Fibroblast of skin of abdomen (primary cell): ENCODE measurements around the gene ADGRB2.
"Not testable (repeated sequence)": the region's sequence is repeated elsewhere in the genome, so short reads cannot be mapped to it uniquely, and the experiment has no call there.

Experiments
- DNase-seq: peaks from one replicate; pipeline ENCODE4 v3.0.0-alpha.2; 2013

The ADGRB2 gene

DNA sequence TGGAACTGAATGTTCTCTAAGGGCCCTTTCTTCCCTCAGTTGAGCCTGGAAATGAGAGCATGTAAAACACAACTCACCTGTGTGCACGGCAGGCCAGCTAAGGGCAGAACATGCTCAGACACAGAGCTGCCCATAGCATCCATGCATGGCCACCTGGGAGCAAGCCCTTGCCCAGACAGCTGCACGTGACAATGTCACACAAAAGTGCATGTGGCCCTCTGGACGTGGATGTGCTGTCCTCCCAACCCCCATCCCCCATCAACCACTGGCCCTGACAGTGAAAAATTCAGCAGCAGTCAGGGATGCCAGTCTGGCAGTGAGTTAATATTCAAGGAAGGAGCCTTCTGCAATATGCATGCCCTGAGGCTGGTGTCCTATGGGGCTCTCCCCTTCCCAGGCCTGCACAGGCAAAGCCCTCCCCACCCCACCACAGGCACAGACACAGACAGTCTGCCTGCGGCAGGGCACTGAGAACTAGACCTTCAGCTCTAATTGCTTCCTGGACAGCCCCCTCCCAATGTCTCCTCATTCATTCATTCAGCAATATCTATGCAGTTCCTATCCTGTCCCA is 45.7 kb downstream of the ADGRB2 start:
- no peak for DNase-seq

DNA sequence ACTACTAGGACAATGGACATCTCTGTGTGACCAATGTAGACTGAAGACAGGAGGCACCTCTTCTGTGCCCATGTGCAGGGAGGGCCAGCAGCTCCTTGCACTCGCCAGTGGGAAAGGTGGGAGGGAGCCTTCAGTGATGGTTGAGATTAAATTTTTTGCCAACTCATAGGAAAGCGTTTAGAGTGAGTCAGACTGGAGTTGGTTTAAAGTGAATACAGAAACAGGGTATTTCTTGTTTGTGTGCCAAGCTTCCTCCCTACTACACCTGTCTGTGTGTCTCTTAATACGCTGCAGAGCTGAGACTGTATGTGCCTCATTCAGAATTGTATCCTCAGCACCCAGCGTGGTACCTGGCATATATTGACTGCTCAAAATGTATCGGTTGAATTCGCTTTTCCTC is 46.8 kb downstream of the ADGRB2 start:
- no peak for DNase-seq

DNA sequence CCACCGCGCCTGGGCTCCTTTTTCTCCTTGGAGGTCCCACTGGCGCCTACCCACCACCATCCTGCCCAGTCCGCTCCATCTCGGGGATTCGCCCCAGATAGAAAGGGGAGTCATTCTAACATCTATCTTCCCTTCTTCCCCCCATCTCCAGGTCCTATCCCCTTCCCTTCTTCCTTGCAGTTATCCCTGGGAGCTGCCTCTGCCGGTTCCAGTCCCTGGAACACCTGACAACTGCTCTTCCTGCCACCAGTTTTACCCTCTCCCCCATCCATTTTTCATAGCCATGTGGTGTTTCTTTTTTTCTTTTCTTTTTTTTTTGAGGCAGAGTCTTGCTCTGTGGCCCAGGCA is 48.3 kb downstream of the ADGRB2 start:
- no peak for DNase-seq

DNA sequence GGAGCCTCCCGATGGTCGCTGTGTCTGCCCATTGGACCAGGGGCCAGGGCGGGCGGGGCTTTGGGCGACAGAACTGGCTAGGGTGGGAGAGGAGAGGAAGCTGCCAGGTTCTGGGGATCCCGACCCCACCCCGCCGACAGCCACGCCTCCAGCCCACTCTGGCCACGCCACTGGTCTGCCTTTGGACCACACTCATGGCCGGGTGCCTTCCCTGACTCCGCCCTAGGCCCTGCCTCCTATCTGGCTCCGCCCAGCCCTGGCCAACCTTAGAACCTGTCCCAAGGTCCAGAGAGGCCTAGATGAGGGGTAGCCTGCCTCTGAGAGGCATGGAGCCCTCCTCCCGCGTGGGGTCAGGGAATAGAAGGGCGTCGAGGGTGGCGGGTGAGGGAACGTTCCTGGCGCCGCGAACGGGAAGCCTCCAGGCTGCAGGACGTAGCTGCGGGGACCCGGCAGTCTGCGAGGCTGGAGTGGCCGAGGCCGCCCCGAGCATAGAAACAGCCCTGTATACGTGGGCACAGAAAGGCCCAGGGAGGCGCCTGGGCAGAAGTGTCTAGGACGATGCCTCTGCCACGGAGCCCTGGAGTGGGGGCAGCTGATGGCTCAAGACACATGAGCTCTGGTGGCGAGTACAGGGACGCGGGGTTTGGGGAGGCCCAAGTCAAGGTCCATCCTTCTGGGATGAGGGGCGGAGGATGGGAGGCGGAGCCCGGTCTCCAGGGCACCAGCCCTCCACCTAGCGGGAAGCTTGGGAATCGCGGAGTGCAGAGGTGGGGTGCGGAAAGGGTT is 48.9 kb downstream of the ADGRB2 start:
- DNase-seq, result peak; percentile 90

DNA sequence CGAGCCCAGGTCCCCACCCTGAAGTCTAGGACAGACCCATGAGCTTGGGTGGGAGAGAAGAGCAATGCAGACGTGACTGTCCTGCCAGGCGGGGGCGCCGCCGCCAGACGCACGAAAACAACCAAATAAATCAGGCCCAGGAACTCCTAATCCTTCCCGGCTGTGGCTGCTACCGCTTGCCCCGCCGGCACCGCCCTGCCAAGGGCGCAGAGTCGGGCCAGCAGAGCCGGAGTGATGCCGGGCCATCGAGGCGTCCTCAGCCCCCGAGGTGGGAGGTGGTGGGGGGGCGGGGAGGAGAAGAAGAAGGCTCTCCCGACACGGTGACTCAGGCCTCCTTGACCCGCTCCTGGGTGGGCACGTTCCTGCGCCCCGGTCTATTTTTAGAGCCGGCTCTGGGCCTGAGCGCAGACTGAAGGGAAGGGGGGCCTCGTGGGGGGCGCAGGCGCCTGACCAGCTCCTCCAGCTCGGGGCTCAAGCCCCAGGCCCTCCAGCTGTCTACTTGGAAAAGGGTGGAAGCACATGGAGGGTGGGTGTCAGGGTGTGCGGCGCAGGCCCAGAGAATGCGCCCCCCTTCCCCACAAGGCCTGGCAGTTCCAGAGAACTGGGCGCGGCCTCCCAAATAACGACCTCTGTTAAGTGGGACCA is 49.6 kb downstream of the ADGRB2 start:
- DNase-seq, result peak; percentile 88

DNA sequence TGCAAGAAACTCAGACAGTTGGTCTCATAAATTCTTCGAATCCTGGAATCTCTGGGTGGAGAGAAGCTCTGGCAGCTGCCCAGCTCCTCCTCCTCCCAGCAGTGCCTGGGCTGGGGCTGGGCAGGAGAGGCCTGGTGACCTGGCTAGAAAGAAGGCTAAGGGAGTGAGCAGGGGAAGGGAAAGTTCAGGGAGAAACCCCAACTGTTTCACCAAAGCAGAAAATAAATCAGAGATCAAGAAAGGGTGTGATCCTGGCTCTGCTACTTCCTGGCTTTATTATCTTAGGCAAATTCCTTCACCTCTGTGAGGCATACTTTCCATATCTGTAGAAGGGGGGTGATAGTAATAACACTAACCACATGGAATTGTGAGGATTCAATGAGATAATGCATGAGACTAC is 51.5 kb downstream of the ADGRB2 start:
- DNase-seq, result peak; percentile 92

DNA sequence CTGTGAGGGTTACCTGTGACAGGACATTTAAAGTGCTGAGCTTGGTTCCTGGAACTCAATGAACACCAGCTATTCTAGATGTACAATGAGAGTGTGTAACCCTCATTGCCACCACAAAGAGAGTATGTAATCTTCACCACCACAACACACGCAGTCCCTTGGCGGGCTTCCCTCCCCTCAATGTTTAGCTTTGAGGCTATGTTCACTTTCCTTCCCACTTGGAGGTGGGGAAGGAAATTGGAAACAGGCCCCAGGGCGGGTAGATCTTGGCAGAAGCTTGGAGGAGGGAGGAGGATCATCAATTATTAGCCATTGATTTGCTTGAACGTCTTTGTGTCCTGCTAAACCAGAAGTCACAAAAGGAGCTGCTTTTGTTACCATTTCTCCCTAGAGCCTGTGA is 52.1 kb downstream of the ADGRB2 start:
- DNase-seq, result peak; percentile 89

DNA sequence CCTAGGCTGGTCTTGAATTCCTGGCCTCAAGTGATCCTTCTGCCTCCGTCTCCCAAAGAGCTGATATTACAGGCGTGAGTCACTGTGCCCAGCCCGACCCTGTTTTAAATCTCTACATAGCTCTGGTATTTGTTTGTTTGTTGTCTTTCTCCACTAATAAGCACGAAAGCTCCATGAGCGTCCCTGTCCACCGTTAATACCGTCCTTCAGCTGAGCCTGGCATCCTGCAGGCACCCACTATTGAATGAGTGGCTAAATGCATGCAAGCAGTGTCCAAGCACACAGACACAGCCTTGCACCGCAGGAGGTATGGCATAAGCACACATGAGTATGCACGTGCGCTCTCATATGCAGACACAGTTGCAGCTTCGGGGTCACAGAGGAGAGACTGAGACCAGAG is 55.8 kb downstream of the ADGRB2 start:
- no peak for DNase-seq

DNA sequence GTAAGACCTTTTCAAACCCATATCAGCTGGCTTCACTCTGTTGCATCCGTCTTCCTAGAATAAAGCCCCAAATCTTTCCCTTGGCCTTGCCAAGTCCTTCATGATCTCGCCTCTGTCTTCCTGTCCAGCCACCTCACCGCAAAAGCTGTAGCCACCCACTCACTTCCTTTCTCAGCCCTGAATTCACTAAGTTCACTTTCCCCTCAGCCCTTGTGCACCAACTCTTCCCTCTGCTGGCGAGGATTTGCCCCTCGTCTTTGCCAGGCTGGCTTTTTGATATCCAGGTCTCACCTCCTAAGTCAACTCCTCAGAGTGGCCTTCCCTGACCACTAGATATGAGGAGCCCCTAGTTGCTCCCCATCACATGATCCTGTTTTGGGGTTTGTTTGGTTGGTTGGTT is 56.4 kb downstream of the ADGRB2 start:
- peak; percentile 53 for DNase-seq

DNA sequence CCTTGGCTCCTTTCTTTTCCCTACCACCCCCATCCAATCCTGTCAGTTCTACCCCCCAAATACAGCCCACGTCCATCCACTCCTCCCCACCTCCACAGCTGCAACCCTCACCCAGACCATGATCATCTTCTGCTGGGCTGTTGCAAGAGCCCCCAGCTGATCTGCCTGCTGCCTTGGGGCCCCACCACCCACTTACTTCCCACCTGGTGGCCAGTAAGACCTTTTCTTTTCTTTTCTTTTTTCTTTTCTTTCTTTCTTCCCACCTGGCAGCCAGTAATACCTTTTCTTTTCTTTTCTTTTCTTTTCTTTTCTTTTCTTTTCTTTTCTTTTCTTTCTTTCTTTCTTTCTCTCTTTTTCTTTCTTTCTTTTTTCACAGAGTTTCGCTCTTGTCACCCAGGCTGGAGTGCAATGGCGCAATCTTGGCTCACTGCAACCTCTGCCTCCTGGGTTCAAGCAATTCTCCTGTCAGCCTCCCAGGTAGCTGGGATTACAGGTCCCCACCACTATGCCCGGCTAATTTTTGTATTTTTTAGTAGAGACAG is 57.0 kb downstream of the ADGRB2 start:
- DNase-seq, result not testable (repeated sequence)

DNA sequence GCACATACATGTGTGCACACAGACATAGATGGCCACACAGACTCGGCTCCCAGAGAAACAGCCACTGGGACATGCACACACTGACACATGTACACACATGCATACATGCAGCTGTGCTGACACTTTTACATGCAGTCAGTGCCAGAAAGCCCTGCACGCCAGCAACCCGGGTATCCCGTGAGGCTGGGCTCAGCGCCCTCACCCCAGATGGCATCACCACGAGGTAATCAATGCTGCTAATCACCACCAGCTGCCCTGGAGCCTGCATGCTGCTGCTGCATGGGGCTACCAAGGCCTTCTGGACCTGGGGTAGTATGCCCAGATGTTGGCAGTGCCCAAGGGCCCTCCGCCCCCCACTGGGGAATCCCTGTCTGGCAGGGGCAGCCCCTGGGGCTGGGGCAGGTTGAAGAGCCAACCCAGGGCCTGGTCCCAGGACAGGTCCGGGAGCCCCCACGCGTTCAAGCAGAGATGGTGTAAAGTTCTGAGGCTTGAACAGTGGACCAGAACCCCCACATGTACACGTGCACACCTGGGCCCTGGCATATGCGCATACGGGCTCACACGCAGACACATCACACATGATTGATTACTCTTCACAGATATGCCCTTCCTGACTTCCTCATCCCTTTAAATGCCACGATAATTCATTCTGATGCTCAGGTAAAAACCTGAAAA is 57.6 kb downstream of the ADGRB2 start:
- DNase-seq, result no peak

DNA sequence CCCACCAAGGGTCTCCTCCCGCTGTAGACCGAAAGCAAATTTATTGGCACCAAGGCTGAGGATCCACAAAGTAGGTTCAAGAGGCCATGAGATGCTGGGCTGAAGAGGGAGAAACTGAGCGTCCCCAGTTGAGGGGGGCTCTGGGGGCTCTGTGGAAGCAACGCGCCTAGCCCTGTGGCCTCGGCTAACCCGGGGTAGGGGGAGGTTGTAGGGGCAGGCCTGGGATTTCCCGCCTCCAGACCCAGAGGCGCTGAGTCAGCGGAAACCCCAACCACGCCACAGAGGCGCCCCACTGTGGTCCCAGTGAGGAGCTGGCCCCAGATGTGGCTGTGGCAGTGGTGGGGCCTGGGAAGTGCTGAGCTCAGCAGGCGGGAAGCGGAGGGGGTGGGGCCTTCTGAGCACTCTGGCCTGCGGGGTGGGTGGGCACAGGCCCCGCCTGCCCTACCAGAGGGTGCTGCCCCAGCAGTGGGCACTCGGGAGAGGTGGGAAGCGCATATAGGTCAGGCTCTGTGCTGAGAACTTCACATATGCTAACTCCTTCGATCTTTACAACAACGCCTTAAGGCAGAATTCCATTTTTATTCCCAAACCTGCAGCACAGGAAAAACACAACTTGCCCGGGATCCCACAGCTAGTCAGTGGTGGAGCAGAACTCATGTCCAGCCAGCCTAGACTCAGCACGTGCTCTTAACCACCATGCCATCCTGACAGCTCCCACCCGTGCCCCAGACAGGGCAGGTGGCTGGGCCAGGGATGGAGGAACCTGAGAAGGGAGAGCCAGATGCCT is 58.9 kb downstream of the ADGRB2 start:
- DNase-seq, result peak; percentile 83

DNA sequence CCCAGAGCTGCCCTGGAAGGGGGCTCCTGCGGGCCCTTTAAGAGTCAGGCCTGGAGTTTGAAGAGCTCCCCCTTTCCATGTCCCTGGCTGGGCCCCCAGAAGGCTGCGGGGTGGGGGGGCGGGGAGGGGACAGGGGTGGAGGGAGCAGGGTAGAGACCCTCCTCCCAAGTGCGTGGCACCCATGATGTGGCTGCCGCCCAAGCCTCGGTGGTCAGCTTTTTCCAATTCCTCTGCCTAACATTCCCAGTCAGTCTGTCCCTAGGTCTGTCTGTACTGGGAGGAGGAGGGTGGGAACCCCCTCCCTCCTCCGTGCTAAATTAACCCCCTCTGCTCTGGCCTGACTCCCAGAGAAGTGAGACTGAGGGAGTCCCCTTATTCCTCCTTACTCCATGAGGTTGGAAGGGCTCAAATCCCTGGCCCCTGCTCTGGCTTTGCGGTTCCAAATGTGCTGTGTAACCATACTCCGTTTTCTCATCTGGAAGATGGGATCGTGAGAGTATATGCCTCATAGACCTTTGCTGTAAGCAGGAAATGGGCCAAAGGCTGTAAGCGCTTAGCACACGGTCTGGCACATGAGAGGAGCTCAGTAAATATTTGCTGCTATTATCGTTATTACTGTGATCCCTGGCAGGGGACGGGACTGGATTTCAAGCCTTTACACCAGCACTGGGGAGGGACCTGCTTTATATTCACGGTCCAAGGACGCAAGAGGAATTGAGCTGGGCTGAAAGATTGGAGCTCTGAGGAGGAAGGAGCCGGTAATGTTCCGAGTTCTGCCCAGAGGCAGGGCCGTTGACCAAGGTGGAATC is 59.7 kb downstream of the ADGRB2 start:
- peak; percentile 86 for DNase-seq

DNA sequence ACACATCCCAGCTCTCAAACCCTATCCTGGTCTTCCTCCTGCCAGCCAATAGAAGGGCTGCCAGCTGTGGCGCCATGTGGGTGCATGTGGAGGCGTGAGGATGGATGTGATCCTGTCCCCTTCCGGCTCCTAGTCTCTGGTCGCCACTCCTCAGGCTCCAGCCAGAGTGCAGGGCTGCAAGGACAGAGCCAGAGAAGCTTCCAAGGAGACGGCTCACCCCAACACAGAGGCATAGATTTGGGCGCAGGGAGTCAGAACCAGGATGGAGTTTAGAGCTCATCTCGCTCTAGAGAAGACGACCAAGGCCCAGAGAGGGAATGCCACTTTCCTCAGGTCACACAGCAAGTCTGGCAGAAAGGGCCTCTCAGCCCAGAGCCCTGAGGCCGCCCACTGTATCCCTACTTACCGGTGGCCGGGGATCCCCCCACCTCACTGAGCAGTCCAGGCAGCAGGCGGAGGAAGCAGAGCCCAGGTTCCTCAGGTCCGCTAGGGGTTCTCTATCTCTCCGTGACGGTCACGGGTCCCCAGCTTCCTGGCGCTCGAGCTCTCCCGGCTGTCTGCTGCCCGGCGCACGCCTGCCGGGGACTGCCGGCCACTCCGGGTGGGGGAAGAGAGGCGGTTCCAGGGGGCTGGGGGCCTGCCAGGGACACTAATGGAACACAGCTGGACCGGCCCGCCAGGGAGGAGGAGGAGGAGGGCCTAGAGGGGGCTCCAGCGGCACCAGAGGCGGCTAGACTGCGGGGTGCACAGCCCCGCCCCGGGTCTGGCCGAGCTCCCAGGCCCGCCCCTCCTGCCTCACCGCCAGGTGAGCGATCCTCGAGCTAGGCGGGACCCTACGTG is 60.5 kb downstream of the ADGRB2 start, which contains the start of gene COL16A1:
TSS of gene COL16A1 (minus strand) at position 587 of the 840 bp plus-strand sequence. CDS start 1,824 bp downstream, outside the sequence.
- DNase-seq, result peak; percentile 92

DNA sequence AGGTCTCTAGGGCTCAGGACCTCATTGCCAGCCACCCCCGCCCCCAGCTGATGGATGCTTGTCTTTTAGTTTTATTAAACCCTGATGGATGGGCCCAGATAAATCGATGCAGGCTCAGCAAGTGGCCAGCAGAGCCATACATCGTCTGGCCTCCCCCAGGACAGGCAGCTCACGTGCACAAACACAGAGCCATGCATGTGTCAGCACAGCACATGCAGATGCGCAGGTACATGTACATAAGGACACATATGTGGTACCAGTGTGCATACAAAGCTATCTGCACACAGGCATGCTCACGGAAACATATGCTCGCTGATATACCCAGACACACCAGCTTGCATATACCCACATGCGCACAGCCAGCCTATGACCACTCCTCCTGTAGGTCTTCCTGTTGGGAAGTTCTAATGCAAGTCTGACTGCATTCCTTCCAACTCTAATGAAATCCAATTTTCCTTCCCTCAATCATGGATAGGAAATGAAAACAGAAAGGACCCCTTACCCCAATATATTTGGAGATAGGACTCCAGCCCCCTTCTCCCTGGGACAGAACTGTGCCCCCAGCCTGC is 61.2 kb downstream of the ADGRB2 start:
- DNase-seq, result no peak

DNA sequence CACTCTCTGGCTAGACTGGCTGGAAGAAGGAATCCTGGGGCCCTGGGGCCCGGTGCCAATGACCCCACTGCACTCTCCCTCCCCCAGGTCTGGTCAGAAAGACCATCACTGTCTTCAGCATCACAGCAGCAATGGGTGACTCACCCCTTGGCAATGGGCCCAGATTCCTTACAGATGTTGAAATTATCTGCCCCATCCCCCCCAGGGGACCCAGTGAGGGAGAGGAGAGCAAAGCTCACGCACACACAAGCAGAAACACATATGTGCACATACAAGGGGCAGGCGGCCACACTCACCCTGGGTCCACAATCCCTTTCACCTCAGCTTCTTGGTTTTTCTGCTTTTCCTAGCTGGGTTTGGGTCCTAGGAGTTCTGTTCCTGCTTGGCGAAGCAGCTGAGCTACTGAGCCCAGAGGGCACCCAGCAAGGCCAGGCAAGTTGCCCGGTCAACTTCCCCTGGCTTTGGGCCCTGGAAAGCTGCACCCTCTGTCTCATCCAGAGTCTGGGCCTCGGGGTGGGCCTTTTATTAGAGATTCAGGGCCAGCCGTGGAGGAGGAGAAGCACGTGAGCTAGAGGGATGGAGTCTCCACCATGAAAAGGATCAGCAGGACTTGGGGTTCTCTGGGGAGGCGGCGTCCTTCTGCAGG is 62.9 kb downstream of the ADGRB2 start:
- DNase-seq, result peak; percentile 99

DNA sequence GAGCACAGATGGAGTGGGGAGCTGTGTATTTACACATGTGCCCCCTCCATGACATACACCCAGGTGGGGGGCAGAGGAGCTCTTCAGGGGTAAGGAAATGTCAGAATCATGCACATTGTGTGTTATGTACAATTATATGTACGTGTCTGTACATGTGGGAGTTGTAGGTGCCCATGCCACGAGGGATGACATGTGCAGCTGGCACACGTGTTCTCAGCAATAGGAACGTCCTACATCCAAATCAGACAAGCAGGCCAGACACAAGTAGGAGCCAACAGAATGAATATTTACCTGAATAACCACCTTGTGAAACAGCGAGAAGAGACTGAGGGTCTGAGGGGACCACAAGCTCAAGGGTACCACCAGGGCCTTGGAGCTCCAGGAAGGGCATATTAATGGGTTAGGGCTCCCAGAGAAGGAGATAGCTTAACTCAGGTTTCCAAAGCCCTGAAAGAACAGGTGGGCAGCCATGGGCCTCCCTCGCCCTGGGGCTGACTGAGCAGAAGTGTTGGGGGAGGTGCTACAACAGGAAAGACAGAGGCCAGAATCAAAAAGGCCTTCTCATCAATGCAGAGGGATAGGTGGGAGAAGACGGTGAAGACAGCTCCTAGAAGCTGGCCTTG is 63.6 kb downstream of the ADGRB2 start:
- DNase-seq, result no peak

DNA sequence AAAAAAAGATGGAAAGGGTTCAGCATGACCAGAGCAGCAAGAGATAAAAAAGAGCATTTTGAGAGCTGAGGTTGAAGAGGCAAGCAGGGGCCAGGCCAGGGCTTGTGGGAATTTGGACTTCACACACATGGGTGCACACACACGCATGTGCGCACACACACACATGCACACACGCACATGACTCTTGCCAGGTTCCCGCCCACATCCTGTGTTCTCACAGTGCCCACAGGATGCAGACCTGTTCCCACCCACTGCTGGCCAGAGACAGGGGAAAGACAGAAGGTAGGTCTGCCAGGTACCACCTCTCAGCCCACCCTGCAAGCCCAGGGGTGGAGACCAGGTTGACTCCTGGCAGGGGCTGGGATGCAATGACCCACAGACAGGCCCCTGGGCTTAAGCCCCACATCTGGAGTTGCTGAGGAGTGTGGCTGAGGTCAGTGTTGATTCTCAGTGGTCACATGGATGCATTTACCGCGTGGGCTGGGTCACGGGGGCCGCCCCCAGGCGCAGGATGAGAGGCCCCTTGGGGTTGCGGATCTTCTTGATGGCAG is 64.7 kb downstream of the ADGRB2 start:
- DNase-seq, result no peak
